Natural killer cell (primary cell): ENCODE measurements around the gene TRMT44. TPM values are rescaled to one million over a fixed set of nuclear protein-coding genes. Genes with fewer than 3 reads are reported as not detected.

Experiments
- ATAC-seq, 3 donors: fragments of 150-1000 bp in 2 of 3; fragments of 200-7000 bp in 1 of 3; cut with Tn5 transposase; 1 replicate in 1 of 3; 2 replicates in 2 of 3; pipeline ENCODE4 v1.10.0; 2021; ENCODE audit warnings: mild to moderate bottlenecking in 2 of 3, moderate library complexity in 2 of 3
- DNase-seq, 2 donors: peaks; one replicate each; pipeline versions ENCODE4 v3.0.0 to v3.0.0-alpha.2; 2013 to 2021; ENCODE audit warnings: mixed read lengths in 1 of 2
- H3K27ac ChIP-seq: one replicate; pipeline ENCODE4 v1.5.1; 2013; ENCODE audit warnings: mild to moderate bottlenecking, low read length
- H3K27me3 ChIP-seq: one replicate; pipeline ENCODE4 v1.6.1; 2013; ENCODE audit warnings: low read length; ENCODE audit not compliant: control insufficient read depth, insufficient read depth
- H3K36me3 ChIP-seq: one replicate; pipeline ENCODE4 v1.6.1; 2013; ENCODE audit warnings: low read length; ENCODE audit not compliant: control insufficient read depth, insufficient read depth
- H3K4me1 ChIP-seq: one replicate; pipeline ENCODE4 v1.6.1; 2013; ENCODE audit warnings: low read length; ENCODE audit not compliant: control insufficient read depth, insufficient read depth
- H3K4me3 ChIP-seq: one replicate; pipeline ENCODE4 v1.5.1; 2013; ENCODE audit warnings: low read length
- H3K9me3 ChIP-seq: one replicate; pipeline ENCODE4 v1.6.1; 2013; ENCODE audit warnings: low read length; ENCODE audit not compliant: control insufficient read depth, insufficient read depth
- H3K27ac Mint-ChIP-seq, 2 donors: one replicate each; pipeline ENCODE4 v1.8.0; 2022; ENCODE audit warnings: mild to moderate bottlenecking in 2 of 2, mixed read lengths in 2 of 2, moderate library complexity in 1 of 2
- H3K27me3 Mint-ChIP-seq, 2 donors: one replicate each; pipeline ENCODE4 v1.8.0; 2022; ENCODE audit warnings: low read depth in 2 of 2, mixed read lengths in 2 of 2
- H3K36me3 Mint-ChIP-seq: one replicate; pipeline ENCODE4 v1.8.0; 2022; ENCODE audit warnings: mixed read lengths
- H3K4me1 Mint-ChIP-seq, 2 donors: one replicate each; pipeline ENCODE4 v1.8.0; 2022; ENCODE audit warnings: mixed read lengths in 2 of 2
- H3K4me3 Mint-ChIP-seq: one replicate; pipeline ENCODE4 v1.8.0; 2022; ENCODE audit warnings: mild to moderate bottlenecking, moderate library complexity, mixed read lengths
- H3K9me3 Mint-ChIP-seq, 2 donors: one replicate each; pipeline ENCODE4 v1.8.0; 2022; ENCODE audit warnings: mixed read lengths in 2 of 2
- WGBS: methylation state at CpG from one replicate; pipeline ENCODE4 v1.1.7; 2013; ENCODE audit warnings: missing lambda C conversion rate; ENCODE audit not compliant: insufficient coverage; 5-methylcytosine and 5-hydroxymethylcytosine counted together
- intact Hi-C: fragments of 100-400 bp; cut with micrococcal nuclease; formaldehyde crosslinking; loops from one replicate; pipeline ENCODE4 v1.14.2; 2022
- total RNA-seq, 4 donors: library from RNA; stranded (reverse); fragments of 120-200 nt in 1 of 4; gene quantifications; one replicate each; pipeline versions ENCODE4 v1.2.3 to v1.2.4, GENCODE V29; 2013 to 2022
- TF ChIP-seq, protein P1 (sequence below): fragments of 200-600 bp; IDR thresholded peaks from one replicate; pipeline ENCODE4 v1.8.0; 2022; ENCODE audit warnings: antibody characterized with exemption

The TRMT44 gene
- total RNA-seq, 3 donors from 2014 or later (not counting 1 experiment from before 2014, with no cell fraction given): 24.4 to 37.5 (median 34.3) TPM

- Histone ChIP-seq H3K4me1 (no peaks in the 10 kb centered on the region), H3K27ac (no peak overlapping the region), H3K36me3 (no peaks in the 10 kb centered on the region), H3K4me3 (no peak overlapping the region), H3K27me3 (no peaks in the 10 kb centered on the region), H3K9me3 (no peaks in the 10 kb centered on the region)
- 95% methylated on average over 7 of the region's 9 CpGs for WGBS
- Mint-ChIP-seq H3K27me3 (no peaks in the 10 kb centered on the region), H3K4me1 (no peaks in the 10 kb centered on the region), H3K4me3 (no peak overlapping the region), H3K27ac (no peak overlapping the region), H3K36me3 (no peaks in the 10 kb centered on the region), H3K9me3 (no peaks in the 10 kb centered on the region)
- ATAC-seq (no peak), DNase-seq (no peak)
- TF ChIP-seq, protein P1, sequence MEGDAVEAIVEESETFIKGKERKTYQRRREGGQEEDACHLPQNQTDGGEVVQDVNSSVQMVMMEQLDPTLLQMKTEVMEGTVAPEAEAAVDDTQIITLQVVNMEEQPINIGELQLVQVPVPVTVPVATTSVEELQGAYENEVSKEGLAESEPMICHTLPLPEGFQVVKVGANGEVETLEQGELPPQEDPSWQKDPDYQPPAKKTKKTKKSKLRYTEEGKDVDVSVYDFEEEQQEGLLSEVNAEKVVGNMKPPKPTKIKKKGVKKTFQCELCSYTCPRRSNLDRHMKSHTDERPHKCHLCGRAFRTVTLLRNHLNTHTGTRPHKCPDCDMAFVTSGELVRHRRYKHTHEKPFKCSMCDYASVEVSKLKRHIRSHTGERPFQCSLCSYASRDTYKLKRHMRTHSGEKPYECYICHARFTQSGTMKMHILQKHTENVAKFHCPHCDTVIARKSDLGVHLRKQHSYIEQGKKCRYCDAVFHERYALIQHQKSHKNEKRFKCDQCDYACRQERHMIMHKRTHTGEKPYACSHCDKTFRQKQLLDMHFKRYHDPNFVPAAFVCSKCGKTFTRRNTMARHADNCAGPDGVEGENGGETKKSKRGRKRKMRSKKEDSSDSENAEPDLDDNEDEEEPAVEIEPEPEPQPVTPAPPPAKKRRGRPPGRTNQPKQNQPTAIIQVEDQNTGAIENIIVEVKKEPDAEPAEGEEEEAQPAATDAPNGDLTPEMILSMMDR: no peak
- intact Hi-C loops: no loop called here
These were observed 51.6 kb downstream of the TRMT44 start for GRCh38 chr4:8492174-8492573.

GRCh38 chr4:8493484-8493883 lies 52.9 kb downstream of the TRMT44 start:
- no peaks in the 10 kb centered on the region for H3K36me3 ChIP-seq
- no peak overlapping the region for H3K27ac ChIP-seq
- no peak overlapping the region for H3K4me3 ChIP-seq
- TF ChIP-seq, protein P1: no peak
- no peaks in the 10 kb centered on the region for H3K27me3 Mint-ChIP-seq
- no peaks in the 10 kb centered on the region for H3K36me3 Mint-ChIP-seq
- H3K27me3 ChIP-seq: no peaks in the 10 kb centered on the region
- no peak for DNase-seq
- no peak overlapping the region for H3K27ac Mint-ChIP-seq
- no peaks in the 10 kb centered on the region for H3K4me1 ChIP-seq
- H3K9me3 ChIP-seq: no peaks in the 10 kb centered on the region
- H3K4me1 Mint-ChIP-seq: no peaks in the 10 kb centered on the region
- ATAC-seq: no peak
- H3K9me3 Mint-ChIP-seq: no peaks in the 10 kb centered on the region
- H3K4me3 Mint-ChIP-seq: no peak overlapping the region
- intact Hi-C loops: no loop called here
- WGBS: 87% methylated on average over 11 of the region's 11 CpGs

DNA sequence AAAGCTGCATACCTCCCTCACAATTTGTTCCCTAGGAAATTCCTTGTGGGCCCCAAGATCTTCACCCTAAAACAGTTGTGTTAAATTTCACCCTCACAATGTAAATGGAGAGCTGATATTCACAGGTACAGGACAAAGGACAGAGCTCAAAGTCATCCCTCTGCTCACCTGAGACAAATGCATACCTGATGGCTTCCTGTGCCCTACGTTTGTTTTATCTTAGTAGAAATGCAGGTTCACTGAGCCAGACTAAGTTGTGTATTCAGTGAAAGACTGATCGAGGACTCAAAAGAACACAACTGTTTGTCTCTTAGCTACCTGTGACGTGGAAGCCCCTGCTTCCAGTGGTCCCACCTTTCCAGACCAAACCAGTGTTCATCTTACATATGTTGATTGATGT lies 53.6 kb downstream of the TRMT44 start:
- intact Hi-C loops: no loop called here
- H3K4me3 Mint-ChIP-seq: no peak overlapping the region

More for the DNA sequence above, 53.6 kb downstream of the TRMT44 start:
- Histone ChIP-seq H3K36me3 (no peaks in the 10 kb centered on the region), H3K9me3 (no peaks in the 10 kb centered on the region), H3K27me3 (no peaks in the 10 kb centered on the region), H3K4me3 (no peak overlapping the region), H3K27ac (no peak overlapping the region), H3K4me1 (no peaks in the 10 kb centered on the region)
- WGBS: 89% methylated on average over 3 of the region's 3 CpGs
- Mint-ChIP-seq H3K9me3 (no peaks in the 10 kb centered on the region), H3K4me1 (no peaks in the 10 kb centered on the region), H3K36me3 (no peaks in the 10 kb centered on the region), H3K27ac (no peak overlapping the region), H3K27me3 (no peaks in the 10 kb centered on the region)
- DNase-seq (no peak), ATAC-seq (no peak)
- TF ChIP-seq, protein P1: no peak
